ENCODE measurements around the gene CAT. TPM values are rescaled to one million over a fixed set of nuclear protein-coding genes. Genes with fewer than 3 reads are reported as not detected.

Gene CAT
- total and polyA plus RNA-seq, 9 of the 15 experiments (the other 6 are each of a cell fraction or from before 2014, with no cell fraction given) = 86.7 to 183 (median 114) TPM

DNA sequence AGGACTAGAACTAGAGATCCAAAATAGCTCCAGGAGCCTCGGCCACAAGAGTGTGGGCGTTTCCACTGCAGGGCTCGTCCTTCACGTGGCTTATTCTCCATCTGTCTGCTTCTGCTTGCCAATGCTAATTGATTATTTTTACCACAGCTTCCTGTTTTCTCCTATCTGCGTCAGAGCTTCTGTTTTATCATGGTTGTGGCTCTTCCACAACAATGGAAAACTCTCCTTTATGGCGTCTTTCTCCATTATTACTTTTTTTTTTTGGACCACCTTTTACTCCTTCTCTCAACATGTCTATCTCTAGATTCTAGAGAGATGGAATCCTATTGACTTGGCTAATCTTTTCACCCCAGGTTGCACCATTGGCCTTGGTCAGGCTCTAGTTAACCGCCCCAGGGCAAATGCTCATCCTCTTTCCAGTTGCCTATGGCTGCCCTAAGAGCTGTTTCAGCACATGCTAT is 25.9 kb downstream of the CAT start (continued):
- TF ChIP-seq, protein P1, sequence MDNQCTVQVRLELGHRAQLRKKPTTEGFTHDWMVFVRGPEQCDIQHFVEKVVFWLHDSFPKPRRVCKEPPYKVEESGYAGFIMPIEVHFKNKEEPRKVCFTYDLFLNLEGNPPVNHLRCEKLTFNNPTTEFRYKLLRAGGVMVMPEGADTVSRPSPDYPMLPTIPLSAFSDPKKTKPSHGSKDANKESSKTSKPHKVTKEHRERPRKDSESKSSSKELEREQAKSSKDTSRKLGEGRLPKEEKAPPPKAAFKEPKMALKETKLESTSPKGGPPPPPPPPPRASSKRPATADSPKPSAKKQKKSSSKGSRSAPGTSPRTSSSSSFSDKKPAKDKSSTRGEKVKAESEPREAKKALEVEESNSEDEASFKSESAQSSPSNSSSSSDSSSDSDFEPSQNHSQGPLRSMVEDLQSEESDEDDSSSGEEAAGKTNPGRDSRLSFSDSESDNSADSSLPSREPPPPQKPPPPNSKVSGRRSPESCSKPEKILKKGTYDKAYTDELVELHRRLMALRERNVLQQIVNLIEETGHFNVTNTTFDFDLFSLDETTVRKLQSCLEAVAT (IDR thresholded peaks at IDR 0.05) = peak in 1 of 2 experiments; percentile 50; a peak in 1 of 4 replicates
- TF ChIP-seq ZNF263 (CRISPR knock-in tag; IDR thresholded peaks at IDR 0.05; ENCODE audit: borderline replicate concordance) (no peak), TOE1 (IDR thresholded peaks at IDR 0.05; ENCODE audit: borderline replicate concordance) (no peak), TOE1 (CRISPR knock-in tag; IDR thresholded peaks at IDR 0.05; ENCODE audit: borderline replicate concordance, low read depth) (no peak), ZNF175 (CRISPR knock-in tag; IDR thresholded peaks at IDR 0.05; ENCODE audit: low read depth) (peak; percentile 90), NCOR1 (IDR thresholded peaks at IDR 0.05) (0 out of 2 replicates have a peak, but pooled peaks have one; percentile 26), MEIS2 (IDR thresholded peaks at IDR 0.05; ENCODE audit: partially characterized antibody) (peak; percentile 41), ZNF445 (CRISPR knock-in tag; IDR thresholded peaks at IDR 0.05; ENCODE audit: low read depth) (no peak), SOX6 (IDR thresholded peaks at IDR 0.05) (peak; percentile 98)
- TF ChIP-seq, protein P2, sequence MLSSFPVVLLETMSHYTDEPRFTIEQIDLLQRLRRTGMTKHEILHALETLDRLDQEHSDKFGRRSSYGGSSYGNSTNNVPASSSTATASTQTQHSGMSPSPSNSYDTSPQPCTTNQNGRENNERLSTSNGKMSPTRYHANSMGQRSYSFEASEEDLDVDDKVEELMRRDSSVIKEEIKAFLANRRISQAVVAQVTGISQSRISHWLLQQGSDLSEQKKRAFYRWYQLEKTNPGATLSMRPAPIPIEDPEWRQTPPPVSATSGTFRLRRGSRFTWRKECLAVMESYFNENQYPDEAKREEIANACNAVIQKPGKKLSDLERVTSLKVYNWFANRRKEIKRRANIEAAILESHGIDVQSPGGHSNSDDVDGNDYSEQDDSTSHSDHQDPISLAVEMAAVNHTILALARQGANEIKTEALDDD (IDR thresholded peaks at IDR 0.05) = peak; percentile 55; the same call in 1 of the 2 replicates
- TF ChIP-seq, protein P3, sequence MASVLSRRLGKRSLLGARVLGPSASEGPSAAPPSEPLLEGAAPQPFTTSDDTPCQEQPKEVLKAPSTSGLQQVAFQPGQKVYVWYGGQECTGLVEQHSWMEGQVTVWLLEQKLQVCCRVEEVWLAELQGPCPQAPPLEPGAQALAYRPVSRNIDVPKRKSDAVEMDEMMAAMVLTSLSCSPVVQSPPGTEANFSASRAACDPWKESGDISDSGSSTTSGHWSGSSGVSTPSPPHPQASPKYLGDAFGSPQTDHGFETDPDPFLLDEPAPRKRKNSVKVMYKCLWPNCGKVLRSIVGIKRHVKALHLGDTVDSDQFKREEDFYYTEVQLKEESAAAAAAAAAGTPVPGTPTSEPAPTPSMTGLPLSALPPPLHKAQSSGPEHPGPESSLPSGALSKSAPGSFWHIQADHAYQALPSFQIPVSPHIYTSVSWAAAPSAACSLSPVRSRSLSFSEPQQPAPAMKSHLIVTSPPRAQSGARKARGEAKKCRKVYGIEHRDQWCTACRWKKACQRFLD (CRISPR knock-in tag; IDR thresholded peaks at IDR 0.05) = peak; percentile 60
- TF ChIP-seq, protein P4, sequence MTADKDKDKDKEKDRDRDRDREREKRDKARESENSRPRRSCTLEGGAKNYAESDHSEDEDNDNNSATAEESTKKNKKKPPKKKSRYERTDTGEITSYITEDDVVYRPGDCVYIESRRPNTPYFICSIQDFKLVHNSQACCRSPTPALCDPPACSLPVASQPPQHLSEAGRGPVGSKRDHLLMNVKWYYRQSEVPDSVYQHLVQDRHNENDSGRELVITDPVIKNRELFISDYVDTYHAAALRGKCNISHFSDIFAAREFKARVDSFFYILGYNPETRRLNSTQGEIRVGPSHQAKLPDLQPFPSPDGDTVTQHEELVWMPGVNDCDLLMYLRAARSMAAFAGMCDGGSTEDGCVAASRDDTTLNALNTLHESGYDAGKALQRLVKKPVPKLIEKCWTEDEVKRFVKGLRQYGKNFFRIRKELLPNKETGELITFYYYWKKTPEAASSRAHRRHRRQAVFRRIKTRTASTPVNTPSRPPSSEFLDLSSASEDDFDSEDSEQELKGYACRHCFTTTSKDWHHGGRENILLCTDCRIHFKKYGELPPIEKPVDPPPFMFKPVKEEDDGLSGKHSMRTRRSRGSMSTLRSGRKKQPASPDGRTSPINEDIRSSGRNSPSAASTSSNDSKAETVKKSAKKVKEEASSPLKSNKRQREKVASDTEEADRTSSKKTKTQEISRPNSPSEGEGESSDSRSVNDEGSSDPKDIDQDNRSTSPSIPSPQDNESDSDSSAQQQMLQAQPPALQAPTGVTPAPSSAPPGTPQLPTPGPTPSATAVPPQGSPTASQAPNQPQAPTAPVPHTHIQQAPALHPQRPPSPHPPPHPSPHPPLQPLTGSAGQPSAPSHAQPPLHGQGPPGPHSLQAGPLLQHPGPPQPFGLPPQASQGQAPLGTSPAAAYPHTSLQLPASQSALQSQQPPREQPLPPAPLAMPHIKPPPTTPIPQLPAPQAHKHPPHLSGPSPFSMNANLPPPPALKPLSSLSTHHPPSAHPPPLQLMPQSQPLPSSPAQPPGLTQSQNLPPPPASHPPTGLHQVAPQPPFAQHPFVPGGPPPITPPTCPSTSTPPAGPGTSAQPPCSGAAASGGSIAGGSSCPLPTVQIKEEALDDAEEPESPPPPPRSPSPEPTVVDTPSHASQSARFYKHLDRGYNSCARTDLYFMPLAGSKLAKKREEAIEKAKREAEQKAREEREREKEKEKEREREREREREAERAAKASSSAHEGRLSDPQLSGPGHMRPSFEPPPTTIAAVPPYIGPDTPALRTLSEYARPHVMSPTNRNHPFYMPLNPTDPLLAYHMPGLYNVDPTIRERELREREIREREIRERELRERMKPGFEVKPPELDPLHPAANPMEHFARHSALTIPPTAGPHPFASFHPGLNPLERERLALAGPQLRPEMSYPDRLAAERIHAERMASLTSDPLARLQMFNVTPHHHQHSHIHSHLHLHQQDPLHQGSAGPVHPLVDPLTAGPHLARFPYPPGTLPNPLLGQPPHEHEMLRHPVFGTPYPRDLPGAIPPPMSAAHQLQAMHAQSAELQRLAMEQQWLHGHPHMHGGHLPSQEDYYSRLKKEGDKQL (CRISPR knock-in tag; IDR thresholded peaks at IDR 0.05; ENCODE audit: borderline replicate concordance) = 0 out of 2 replicates have a peak, but pooled peaks have one; percentile 36
- TF ChIP-seq, protein P5, sequence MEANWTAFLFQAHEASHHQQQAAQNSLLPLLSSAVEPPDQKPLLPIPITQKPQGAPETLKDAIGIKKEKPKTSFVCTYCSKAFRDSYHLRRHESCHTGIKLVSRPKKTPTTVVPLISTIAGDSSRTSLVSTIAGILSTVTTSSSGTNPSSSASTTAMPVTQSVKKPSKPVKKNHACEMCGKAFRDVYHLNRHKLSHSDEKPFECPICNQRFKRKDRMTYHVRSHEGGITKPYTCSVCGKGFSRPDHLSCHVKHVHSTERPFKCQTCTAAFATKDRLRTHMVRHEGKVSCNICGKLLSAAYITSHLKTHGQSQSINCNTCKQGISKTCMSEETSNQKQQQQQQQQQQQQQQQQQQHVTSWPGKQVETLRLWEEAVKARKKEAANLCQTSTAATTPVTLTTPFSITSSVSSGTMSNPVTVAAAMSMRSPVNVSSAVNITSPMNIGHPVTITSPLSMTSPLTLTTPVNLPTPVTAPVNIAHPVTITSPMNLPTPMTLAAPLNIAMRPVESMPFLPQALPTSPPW (CRISPR knock-in tag; IDR thresholded peaks at IDR 0.05) = peak; percentile 39
- TF ChIP-seq, protein P6, sequence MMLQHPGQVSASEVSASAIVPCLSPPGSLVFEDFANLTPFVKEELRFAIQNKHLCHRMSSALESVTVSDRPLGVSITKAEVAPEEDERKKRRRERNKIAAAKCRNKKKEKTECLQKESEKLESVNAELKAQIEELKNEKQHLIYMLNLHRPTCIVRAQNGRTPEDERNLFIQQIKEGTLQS (IDR thresholded peaks at IDR 0.05) = no peak
- TF ChIP-seq, protein P6 (CRISPR knock-in tag; conservative IDR thresholded peaks at IDR 0.05) = 0 out of 2 replicates have a peak, but pooled peaks have one; percentile 37
